ENCODE measurements around the gene PACS1. TPM values are rescaled to one million over a fixed set of nuclear protein-coding genes. Genes with fewer than 3 reads are reported as not detected.

PACS1 gene
- total RNA-seq, 6 experiments from 2014 or later, result 5.8 to 23.7 (median 12.5) TPM

GRCh38 chr11:66285250-66285947 is 215.3 kb downstream of the PACS1 start:
- WGBS (ENCODE audit: insufficient coverage, low coverage, low lambda C conversion rate, missing lambda C conversion rate), result 50% methylated on average over 10 of the region's 13 CpGs
- intact Hi-C loops (cut with DNase I), result loop anchor here (10.0 kb wide), 1 partner anchor 61 kb away; no protein-coding TSS in a partner anchor
- H3K27ac ChIP-seq, result no peak overlapping the region
- peak in 1 of 3 donors; percentile 53 for DNase-seq
- no peaks in the 10 kb centered on the region for H3K36me3 ChIP-seq
- ATAC-seq, result no peak
- no peaks in the 10 kb centered on the region for H3K9me3 ChIP-seq
- TF ChIP-seq CTCF (IDR thresholded peaks at IDR 0.05) (no peak), POLR2A (IDR thresholded peaks at IDR 0.05) (no peak)
- peaks cover 0 to 17% (median 7%) of the 10 kb centered on the region in 4 donors for H3K4me1 ChIP-seq
- H3K27me3 ChIP-seq, result no peaks in the 10 kb centered on the region
- no peak overlapping the region for H3K4me3 ChIP-seq

- intact Hi-C loops (cut with DNase I), result loop anchor here (10.0 kb wide), 1 partner anchor 62 kb away; no protein-coding TSS in a partner anchor
- ATAC-seq (no peak), DNase-seq (peak in 1 of 3 donors; percentile 39)
- Histone ChIP-seq H3K27ac (no peak overlapping the region), H3K27me3 (no peaks in the 10 kb centered on the region), H3K36me3 (no peaks in the 10 kb centered on the region), H3K9me3 (no peaks in the 10 kb centered on the region), H3K4me3 (no peak overlapping the region), H3K4me1 (peaks cover 0 to 17% (median 7%) of the 10 kb centered on the region in 4 donors)
- TF ChIP-seq CTCF (IDR thresholded peaks at IDR 0.05), result no peak
- no peak for TF ChIP-seq POLR2A (IDR thresholded peaks at IDR 0.05)
- WGBS (ENCODE audit: insufficient coverage, low coverage, low lambda C conversion rate, missing lambda C conversion rate), result no CpG with 5 or more reads among the region's 5 CpGs
Observed at GRCh38 chr11:66286699-66287098, 216.6 kb downstream of the PACS1 start.

GRCh38 chr11:66287211-66287888 is 217.3 kb downstream of the PACS1 start:
- H3K27ac ChIP-seq, result no peak overlapping the region
- no peaks in the 10 kb centered on the region for H3K27me3 ChIP-seq
- H3K9me3 ChIP-seq, result no peaks in the 10 kb centered on the region
- 52% methylated on average over 5 of the region's 10 CpGs for WGBS (ENCODE audit: insufficient coverage, low coverage, low lambda C conversion rate, missing lambda C conversion rate)
- intact Hi-C loops (cut with DNase I), result loop anchor here (10.0 kb wide), 1 partner anchor 63 kb away; no protein-coding TSS in a partner anchor
- TF ChIP-seq POLR2A (IDR thresholded peaks at IDR 0.05), result no peak
- TF ChIP-seq CTCF (IDR thresholded peaks at IDR 0.05), result no peak
- DNase-seq (no peak), ATAC-seq (no peak)
- no peak overlapping the region for H3K4me3 ChIP-seq
- H3K36me3 ChIP-seq, result no peaks in the 10 kb centered on the region
- peaks cover 0 to 17% (median 7%) of the 10 kb centered on the region in 4 donors for H3K4me1 ChIP-seq

DNA sequence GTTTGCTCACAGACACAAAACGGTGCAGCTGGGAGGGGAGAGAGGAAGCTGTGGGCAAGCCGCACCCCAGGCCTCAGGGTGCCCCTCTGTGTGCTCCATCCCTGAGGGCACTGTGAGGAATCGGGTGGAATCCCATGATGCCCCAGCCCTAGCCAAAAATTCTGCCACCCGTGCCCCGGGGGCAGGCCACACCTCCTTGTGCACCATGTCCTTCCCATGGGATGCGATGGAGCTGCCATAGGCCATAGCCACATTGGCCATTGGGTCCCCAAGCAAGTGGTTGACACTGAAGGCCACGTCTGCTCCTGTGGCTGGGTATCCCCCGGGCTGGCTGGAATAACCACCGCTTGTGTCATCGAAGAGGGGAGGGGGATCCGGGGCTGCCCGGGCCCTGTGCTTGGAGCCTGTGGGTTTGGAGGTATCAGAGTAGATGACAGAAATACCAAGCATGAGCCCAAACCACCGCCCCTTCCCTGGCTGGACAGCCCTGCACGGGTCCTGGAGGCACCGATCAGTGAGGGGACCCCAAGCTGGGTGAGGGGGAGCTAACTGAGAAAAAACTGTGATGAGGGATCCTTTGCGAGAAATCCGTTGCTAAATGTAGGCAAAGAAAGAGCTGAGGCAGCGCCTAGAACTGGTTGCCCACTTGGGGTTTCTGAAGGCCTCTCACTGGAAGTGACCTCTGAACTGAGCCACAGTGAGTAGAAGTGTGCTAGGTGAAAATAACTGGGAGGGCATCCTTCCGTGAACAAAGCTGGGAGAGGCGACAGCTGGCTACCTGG is 218.0 kb downstream of the PACS1 start:
- peak overlapping the region; percentile 91 to 97 (median 94) for H3K27ac ChIP-seq
- H3K27me3 ChIP-seq, result no peaks in the 10 kb centered on the region
- ATAC-seq, result peak; percentile 0 to 14 (median 1)
- no peak for DNase-seq
- peak overlapping the region; percentile 69 to 97 (median 75) for H3K4me3 ChIP-seq
- TF ChIP-seq POLR2A (IDR thresholded peaks at IDR 0.05) (no peak), CTCF (IDR thresholded peaks at IDR 0.05) (no peak)
- H3K9me3 ChIP-seq, result no peaks in the 10 kb centered on the region
- H3K36me3 ChIP-seq, result no peaks in the 10 kb centered on the region
- intact Hi-C loops (cut with DNase I), result loop anchor here (10.0 kb wide), 1 partner anchor 63 kb away; no protein-coding TSS in a partner anchor
- peaks cover 0 to 17% (median 7%) of the 10 kb centered on the region in 4 donors for H3K4me1 ChIP-seq
- WGBS (ENCODE audit: insufficient coverage, low coverage, low lambda C conversion rate, missing lambda C conversion rate), result 18% methylated on average over 13 of the region's 20 CpGs

All from right lobe of liver (tissue), 6 donors.